Measurements from ENCODE around the gene ARHGAP36.

Gene ARHGAP36

GRCh38 chrX:131072871-131073571 lies 14.9 kb downstream of the ARHGAP36 start:
- no peak for DNase-seq

- no peak for DNase-seq
These were observed 15.5 kb downstream of the ARHGAP36 start for GRCh38 chrX:131073607-131074006.

- DNase-seq: no peak
These were observed 23.9 kb downstream of the ARHGAP36 start for GRCh38 chrX:131081772-131082740.

GRCh38 chrX:131083510-131084142 lies 25.5 kb downstream of the ARHGAP36 start:
- DNase-seq: no peak

GRCh38 chrX:131084145-131084544 lies 26.0 kb downstream of the ARHGAP36 start:
- no peak for DNase-seq

GRCh38 chrX:131136776-131137175 lies 78.6 kb downstream of the ARHGAP36 start:
- DNase-seq: no peak

GRCh38 chrX:131139072-131139471 lies 80.9 kb downstream of the ARHGAP36 start:
- no peak for DNase-seq

All from 8988T (cell line).